Skeletal muscle satellite cell (primary cell): ENCODE measurements around the gene POU3F4.

Source experiments
- H3K27me3 ChIP-seq: 2 replicates; pipeline ENCODE4 v1.7.0; 2013; ENCODE audit warnings: low read length; ENCODE audit not compliant: control insufficient read depth, insufficient read depth
- H3K36me3 ChIP-seq: 2 replicates; pipeline ENCODE4 v1.7.0; 2013; ENCODE audit warnings: mild to moderate bottlenecking, control low read depth, low read length; ENCODE audit not compliant: insufficient read depth
- H3K4me1 ChIP-seq: 2 replicates; pipeline ENCODE4 v1.7.0; 2013; ENCODE audit warnings: low read length; ENCODE audit not compliant: control insufficient read depth, insufficient read depth
- H3K4me2 ChIP-seq: 2 replicates; pipeline ENCODE4 v1.7.0; 2013; ENCODE audit warnings: mild to moderate bottlenecking, low read length
- H3K4me3 ChIP-seq: 2 replicates; pipeline ENCODE4 v1.7.0; 2013; ENCODE audit warnings: low read length
- H3K9ac ChIP-seq: 2 replicates; pipeline ENCODE4 v1.7.0; 2013; ENCODE audit warnings: mild to moderate bottlenecking, low read depth, low read length, moderate library complexity
- H3K9me3 ChIP-seq: replicated peaks from 2 replicates; pipeline ENCODE4 v1.7.0; 2013; ENCODE audit warnings: mild to moderate bottlenecking, control low read depth, low read length

The POU3F4 gene

GRCh38 chrX:83516597-83516996, 8.5 kb downstream of the POU3F4 start:
- Histone ChIP-seq H3K9me3 (no peaks in the 10 kb centered on the region), H3K36me3 (no peaks in the 10 kb centered on the region), H3K4me2 (no peak overlapping the region), H3K4me3 (no peak overlapping the region), H3K4me1 (no peaks in the 10 kb centered on the region), H3K27me3 (no peaks in the 10 kb centered on the region), H3K9ac (no peak overlapping the region)

DNA sequence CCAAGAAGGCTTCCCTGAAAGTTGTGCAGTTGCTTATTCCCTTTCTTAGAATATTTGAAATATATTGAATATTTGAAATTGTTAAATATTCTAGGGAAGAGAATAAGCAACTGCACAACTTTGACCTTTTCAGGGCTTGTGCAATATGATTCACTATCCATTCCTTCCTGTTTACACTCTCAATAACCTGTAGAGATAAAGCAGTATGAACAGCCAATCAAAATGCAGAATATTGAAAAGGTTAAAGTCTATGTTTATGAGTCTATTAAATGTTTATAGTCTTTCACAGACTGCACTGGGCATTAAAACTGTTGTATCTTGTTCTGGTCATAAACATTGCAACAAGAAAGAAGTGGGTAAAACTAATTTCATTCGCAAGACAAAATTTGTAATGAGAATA, 13.8 kb downstream of the POU3F4 start:
- Histone ChIP-seq H3K36me3 (no peaks in the 10 kb centered on the region), H3K4me2 (no peak overlapping the region), H3K27me3 (no peaks in the 10 kb centered on the region), H3K4me3 (no peak overlapping the region), H3K4me1 (no peaks in the 10 kb centered on the region), H3K9ac (no peak overlapping the region), H3K9me3 (no peaks in the 10 kb centered on the region)

- Histone ChIP-seq H3K4me1 (no peaks in the 10 kb centered on the region), H3K9ac (no peak overlapping the region), H3K36me3 (no peaks in the 10 kb centered on the region), H3K4me2 (no peak overlapping the region), H3K4me3 (no peak overlapping the region), H3K9me3 (peaks cover 4% of the 10 kb centered on the region), H3K27me3 (no peaks in the 10 kb centered on the region)
Measured at GRCh38 chrX:83529950-83530349, 21.9 kb downstream of the POU3F4 start.

DNA sequence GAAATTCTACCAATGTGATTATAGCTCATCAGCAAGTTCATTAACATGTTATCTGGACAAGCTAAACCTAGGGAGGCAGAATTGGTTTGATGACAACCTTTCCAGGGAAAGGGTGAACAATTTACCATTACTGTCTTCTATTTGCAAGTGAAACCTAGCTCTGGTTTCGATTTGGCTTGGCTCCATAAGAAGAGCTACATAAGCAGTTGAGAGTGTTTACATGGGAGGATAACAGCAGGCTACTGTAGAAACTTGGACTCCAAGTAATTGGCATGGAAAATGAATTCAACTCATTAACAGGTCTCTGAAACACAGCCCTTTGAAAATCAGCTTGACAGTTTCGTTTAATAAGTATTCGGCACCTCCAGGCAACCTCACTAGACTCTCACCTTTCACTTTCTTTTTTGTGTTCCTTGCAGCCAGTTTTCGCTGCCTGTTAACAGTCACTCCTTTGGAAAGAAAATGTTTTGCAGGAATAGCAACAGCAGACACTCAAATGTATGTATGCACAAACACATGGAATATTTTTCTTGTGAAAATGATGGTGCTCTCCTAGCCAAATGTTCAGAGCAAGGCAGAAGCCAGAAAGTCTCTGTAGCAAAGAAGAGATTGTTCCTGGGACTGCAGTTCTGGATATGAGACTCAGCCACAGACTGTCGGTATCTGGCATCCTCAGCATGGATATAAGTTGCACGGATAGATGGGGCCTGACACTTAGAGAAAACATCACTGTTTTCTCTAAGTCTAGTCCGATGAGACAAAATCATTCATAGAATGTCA, 27.5 kb downstream of the POU3F4 start:
- no peaks in the 10 kb centered on the region for H3K27me3 ChIP-seq
- H3K4me1 ChIP-seq, result no peaks in the 10 kb centered on the region
- H3K36me3 ChIP-seq, result no peaks in the 10 kb centered on the region
- H3K9ac ChIP-seq, result no peak overlapping the region
- H3K4me3 ChIP-seq, result no peak overlapping the region
- H3K4me2 ChIP-seq, result no peak overlapping the region
- peaks cover 4% of the 10 kb centered on the region for H3K9me3 ChIP-seq
